ENCODE data around the gene DCDC2. TPM values are rescaled to one million over a fixed set of nuclear protein-coding genes. Genes with fewer than 3 reads are reported as not detected.

Gene DCDC2
- total RNA-seq, 2 experiments from 2014 or later, result 0.06 TPM; not detected in 1

DNA sequence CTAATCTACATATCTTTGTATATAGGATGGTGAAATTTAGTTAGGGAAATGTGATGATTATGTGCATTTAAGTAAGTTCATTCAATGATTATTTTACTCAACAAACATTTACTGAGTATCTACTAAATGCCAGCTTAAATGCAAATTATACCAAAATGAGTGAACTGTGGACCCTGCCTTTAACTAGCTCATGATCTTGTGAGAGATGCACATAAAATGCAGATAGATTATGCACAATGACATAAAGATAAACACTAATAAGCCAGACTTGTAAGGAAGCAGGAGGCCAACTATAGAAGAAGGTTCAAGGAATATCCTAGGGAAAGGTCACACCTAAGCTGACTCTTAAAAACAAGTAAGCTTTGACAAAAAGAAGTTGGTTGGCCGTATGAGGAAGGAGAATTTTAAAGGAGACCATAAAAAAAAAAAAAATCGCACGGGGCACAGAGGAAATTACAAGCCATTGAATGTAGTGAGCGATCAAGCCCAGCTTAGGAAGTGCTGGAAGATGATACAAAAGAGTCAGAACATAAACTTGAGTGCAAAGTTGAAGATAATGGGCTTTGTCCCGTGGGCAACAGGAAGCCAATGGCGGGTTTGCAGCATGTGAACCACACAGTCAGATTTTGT, 123.9 kb downstream of the DCDC2 start:
- Histone ChIP-seq H3K27ac (ENCODE audit: low read depth, low read length, poor library complexity, severe bottlenecking) (no peak overlapping the region), H3K9me2 (ENCODE audit: insufficient read depth, low read length) (no peaks in the 10 kb centered on the region), H4K20me1 (ENCODE audit: insufficient read depth, low read length) (no peaks in the 10 kb centered on the region), H3K79me2 (ENCODE audit: insufficient read depth, low read depth, low read length) (no peaks in the 10 kb centered on the region), H3K9me3 (ENCODE audit: low read length) (no peaks in the 10 kb centered on the region), H3K4me3 (ENCODE audit: low read depth, low read length, poor library complexity, severe bottlenecking) (no peak overlapping the region), H3K36me3 (ENCODE audit: insufficient read depth, low read length) (no peaks in the 10 kb centered on the region), H2AFZ (ENCODE audit: low read length) (no peak overlapping the region), H3K4me1 (ENCODE audit: insufficient read depth, low read length, poor library complexity, severe bottlenecking) (no peaks in the 10 kb centered on the region), H3K4me2 (ENCODE audit: low read length) (no peak overlapping the region)
- intact Hi-C loops (cut with micrococcal nuclease; ENCODE audit: unreplicated experiment), result no loop called here
- ChIA-PET POLR2A (interaction anchor here (0.7 kb wide), 1 partner anchor 122 kb away, joined by 3 read pairs; no protein-coding TSS in a partner anchor), CTCF (ENCODE audit: unreplicated experiment) (no interaction called here)
- no peak for TF ChIP-seq EZH2phosphoT487 (IDR thresholded peaks at IDR 0.05; ENCODE audit: borderline replicate concordance, low read depth, low read length)
- no peak for TF ChIP-seq CTCF (conservative IDR thresholded peaks at IDR 0.05; ENCODE audit: low read length)
- no peak for DNase-seq (ENCODE audit: low spot score)
- BruUV-seq (replicated peaks), result no TSS peak

DNA sequence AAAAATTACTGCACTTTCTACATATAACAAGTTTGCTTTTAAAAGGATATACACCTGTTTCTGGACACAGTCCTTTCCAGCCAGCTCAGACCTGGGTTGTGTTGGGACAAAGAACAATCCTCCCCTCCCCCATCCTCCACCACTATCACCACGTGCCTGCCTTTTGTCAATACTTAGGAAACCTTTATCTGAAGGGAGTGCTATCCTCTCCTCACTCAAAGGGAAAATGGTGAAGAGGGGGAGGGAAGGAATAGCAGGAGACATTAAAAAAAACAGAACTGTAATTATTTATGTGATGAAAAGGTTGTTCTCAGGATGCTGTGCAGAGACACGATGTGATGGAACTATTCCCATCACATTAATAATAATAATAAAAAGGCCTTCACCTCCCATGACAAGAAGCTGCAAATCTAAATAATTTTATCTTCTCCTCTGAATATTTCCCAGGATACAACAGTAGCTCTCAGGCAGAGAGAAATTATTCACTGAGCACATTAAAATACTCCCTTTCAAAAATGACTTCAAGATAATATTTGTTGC, 126.4 kb downstream of the DCDC2 start:
- H4K20me1 ChIP-seq (ENCODE audit: insufficient read depth, low read length), result no peaks in the 10 kb centered on the region
- no peak overlapping the region for H3K27ac ChIP-seq (ENCODE audit: low read depth, low read length, poor library complexity, severe bottlenecking)
- BruUV-seq (replicated peaks), result no TSS peak
- no peaks in the 10 kb centered on the region for H3K9me2 ChIP-seq (ENCODE audit: insufficient read depth, low read length)
- intact Hi-C loops (cut with micrococcal nuclease; ENCODE audit: unreplicated experiment), result no loop called here
- ChIA-PET POLR2A (interaction anchor here (1.0 kb wide), 1 partner anchor 20 kb away, joined by 3 read pairs; no protein-coding TSS in a partner anchor), CTCF (ENCODE audit: unreplicated experiment) (no interaction called here)
- H3K4me1 ChIP-seq (ENCODE audit: insufficient read depth, low read length, poor library complexity, severe bottlenecking), result no peaks in the 10 kb centered on the region
- no peak overlapping the region for H3K4me3 ChIP-seq (ENCODE audit: low read depth, low read length, poor library complexity, severe bottlenecking)
- no peaks in the 10 kb centered on the region for H3K9me3 ChIP-seq (ENCODE audit: low read length)
- TF ChIP-seq CTCF (conservative IDR thresholded peaks at IDR 0.05; ENCODE audit: low read length) (no peak), EZH2phosphoT487 (IDR thresholded peaks at IDR 0.05; ENCODE audit: borderline replicate concordance, low read depth, low read length) (no peak)
- H3K79me2 ChIP-seq (ENCODE audit: insufficient read depth, low read depth, low read length), result no peaks in the 10 kb centered on the region
- no peak overlapping the region for H3K4me2 ChIP-seq (ENCODE audit: low read length)
- DNase-seq (ENCODE audit: low spot score), result no peak
- H3K36me3 ChIP-seq (ENCODE audit: insufficient read depth, low read length), result no peaks in the 10 kb centered on the region
- no peak overlapping the region for H2AFZ ChIP-seq (ENCODE audit: low read length)

GRCh38 chr6:24229696-24230405, 128.0 kb downstream of the DCDC2 start:
- Histone ChIP-seq H2AFZ (ENCODE audit: low read length) (no peak overlapping the region), H3K4me3 (ENCODE audit: low read depth, low read length, poor library complexity, severe bottlenecking) (no peak overlapping the region), H3K9me3 (ENCODE audit: low read length) (no peaks in the 10 kb centered on the region), H3K4me2 (ENCODE audit: low read length) (no peak overlapping the region), H3K27ac (ENCODE audit: low read depth, low read length, poor library complexity, severe bottlenecking) (no peak overlapping the region), H3K36me3 (ENCODE audit: insufficient read depth, low read length) (no peaks in the 10 kb centered on the region), H4K20me1 (ENCODE audit: insufficient read depth, low read length) (no peaks in the 10 kb centered on the region), H3K79me2 (ENCODE audit: insufficient read depth, low read depth, low read length) (no peaks in the 10 kb centered on the region), H3K9me2 (ENCODE audit: insufficient read depth, low read length) (no peaks in the 10 kb centered on the region), H3K4me1 (ENCODE audit: insufficient read depth, low read length, poor library complexity, severe bottlenecking) (no peaks in the 10 kb centered on the region)
- intact Hi-C loops (cut with micrococcal nuclease; ENCODE audit: unreplicated experiment), result loop anchor here (5.0 kb wide), 1 partner anchor 58 kb away; no protein-coding TSS in a partner anchor
- no peak for TF ChIP-seq CTCF (conservative IDR thresholded peaks at IDR 0.05; ENCODE audit: low read length)
- TF ChIP-seq EZH2phosphoT487 (IDR thresholded peaks at IDR 0.05; ENCODE audit: borderline replicate concordance, low read depth, low read length), result no peak
- ChIA-PET POLR2A (no interaction called here), CTCF (ENCODE audit: unreplicated experiment) (no interaction called here)
- BruUV-seq (replicated peaks), result no TSS peak
- no peak for DNase-seq (ENCODE audit: low spot score)
